H9 (cell line): ENCODE data around the gene IL26. TPM values are rescaled to one million over a fixed set of nuclear protein-coding genes. Genes with fewer than 3 reads are reported as not detected.

Source experiments
- DNase-seq: peaks from one replicate; pipeline ENCODE4 v3.0.0-alpha.2; 2017
- H2AFZ ChIP-seq: one replicate; pipeline ENCODE4 v1.6.1; 2013; ENCODE audit warnings: mild to moderate bottlenecking, low read length, control low read depth, moderate library complexity
- H2AK5ac ChIP-seq: 2 replicates; pipeline ENCODE4 v1.6.1; 2013; ENCODE audit warnings: low read length, control low read depth, mixed read lengths; ENCODE audit not compliant: insufficient read length
- H2BK120ac ChIP-seq: one replicate; pipeline ENCODE4 v1.6.1; 2013; ENCODE audit warnings: low read depth, mild to moderate bottlenecking, low read length, control low read depth, inconsistent platforms; ENCODE audit not compliant: poor library complexity, severe bottlenecking
- H2BK12ac ChIP-seq: 2 replicates; pipeline ENCODE4 v1.6.1; 2013; ENCODE audit warnings: low read length, control low read depth, mixed read lengths, low read depth; ENCODE audit not compliant: insufficient read length
- H2BK15ac ChIP-seq: 2 replicates; pipeline ENCODE4 v1.6.1; 2013; ENCODE audit warnings: low read depth, low read length, control low read depth
- H2BK20ac ChIP-seq: one replicate; pipeline ENCODE4 v1.6.1; 2013; ENCODE audit warnings: low read depth, mild to moderate bottlenecking, low read length, control low read depth, inconsistent platforms; ENCODE audit not compliant: poor library complexity, severe bottlenecking
- H2BK5ac ChIP-seq: 2 replicates; pipeline ENCODE4 v1.6.1; 2013; ENCODE audit warnings: low read length, control low read depth, mixed read lengths; ENCODE audit not compliant: insufficient read length
- H3K14ac ChIP-seq: 2 replicates; pipeline ENCODE4 v1.6.1; 2013; ENCODE audit warnings: low read length, control low read depth; ENCODE audit not compliant: insufficient read depth
- H3K18ac ChIP-seq: 2 replicates; pipeline ENCODE4 v1.6.1; 2013; ENCODE audit warnings: low read depth, mild to moderate bottlenecking, mixed read lengths, low read length, control low read depth; ENCODE audit not compliant: insufficient read length
- H3K23ac ChIP-seq: 2 replicates; pipeline ENCODE4 v1.6.1; 2013; ENCODE audit warnings: low read length, control low read depth, mixed read lengths, low read depth; ENCODE audit not compliant: insufficient read length
- H3K23me2 ChIP-seq: 2 replicates; pipeline ENCODE4 v1.6.1; 2013; ENCODE audit warnings: low read depth, mild to moderate bottlenecking, mixed read lengths, low read length, control low read depth; ENCODE audit not compliant: insufficient read length, poor library complexity, severe bottlenecking
- H3K27ac ChIP-seq: 2 replicates; pipeline ENCODE4 v1.5.1; 2013; ENCODE audit warnings: low read length, control low read depth, mixed read lengths, low read depth; ENCODE audit not compliant: insufficient read length
- H3K27me3 ChIP-seq: 2 replicates; pipeline ENCODE4 v1.6.1; 2013; ENCODE audit warnings: low read length, control low read depth, inconsistent platforms; ENCODE audit not compliant: insufficient read depth
- H3K4ac ChIP-seq: 2 replicates; pipeline ENCODE4 v1.6.1; 2013; ENCODE audit warnings: low read depth, mild to moderate bottlenecking, control low read depth, inconsistent platforms, low read length, moderate library complexity
- H3K4me1 ChIP-seq: 2 replicates; pipeline ENCODE4 v1.6.1; 2013; ENCODE audit warnings: low read length, control low read depth, inconsistent platforms; ENCODE audit not compliant: insufficient read depth
- H3K4me2 ChIP-seq: 2 replicates; pipeline ENCODE4 v1.6.1; 2013; ENCODE audit warnings: low read length, control low read depth, mixed read lengths; ENCODE audit not compliant: insufficient read length, insufficient read depth
- H3K56ac ChIP-seq: 2 replicates; pipeline ENCODE4 v1.6.1; 2013; ENCODE audit warnings: low read depth, mild to moderate bottlenecking, mixed read lengths, low read length, control low read depth; ENCODE audit not compliant: insufficient read length
- H3K79me1 ChIP-seq: 2 replicates; pipeline ENCODE4 v1.6.1; 2013; ENCODE audit warnings: low read depth, mild to moderate bottlenecking, moderate library complexity, low read length, control low read depth, inconsistent platforms; ENCODE audit not compliant: insufficient read depth, poor library complexity, severe bottlenecking
- H3K79me2 ChIP-seq: 2 replicates; pipeline ENCODE4 v1.6.1; 2013; ENCODE audit warnings: low read length, control low read depth, inconsistent platforms; ENCODE audit not compliant: insufficient read depth
- H3K9ac ChIP-seq: 2 replicates; pipeline ENCODE4 v1.6.1; 2013; ENCODE audit warnings: low read length, control low read depth, mixed read lengths; ENCODE audit not compliant: insufficient read length; ENCODE audit errors: extremely low read depth
- H3K9me3 ChIP-seq: one replicate; pipeline ENCODE4 v1.6.1; 2013; ENCODE audit warnings: low read depth, low read length, inconsistent platforms; ENCODE audit not compliant: control insufficient read depth
- H3T11ph ChIP-seq: one replicate; pipeline ENCODE4 v1.6.1; 2013; ENCODE audit warnings: mild to moderate bottlenecking, low read length, control low read depth, inconsistent platforms
- H4K20me1 ChIP-seq: one replicate; pipeline ENCODE4 v1.6.1; 2013; ENCODE audit not compliant: control insufficient read depth, insufficient read length, insufficient read depth
- H4K5ac ChIP-seq: 2 replicates; pipeline ENCODE4 v1.6.1; 2013; ENCODE audit warnings: low read depth, mild to moderate bottlenecking, mixed read lengths, low read length, control low read depth; ENCODE audit not compliant: insufficient read length
- H4K8ac ChIP-seq: replicated peaks from 2 replicates; pipeline ENCODE4 v1.6.1; 2013; ENCODE audit warnings: low read length, control low read depth, mixed read lengths, low read depth; ENCODE audit not compliant: insufficient read length
- H4K91ac ChIP-seq: 2 replicates; pipeline ENCODE4 v1.6.1; 2013; ENCODE audit warnings: low read depth, mild to moderate bottlenecking, moderate library complexity, mixed read lengths, low read length, control low read depth; ENCODE audit not compliant: insufficient read length
- H3K27ac Mint-ChIP-seq, 3 experiments: 2 replicates in 2 of 3; 3 replicates in 1 of 3; pipeline ENCODE4 v1.8.0; 2020 to 2021; ENCODE audit warnings: mixed read lengths in 3 of 3, mild to moderate bottlenecking in 1 of 3, moderate library complexity in 1 of 3
- H3K27me3 Mint-ChIP-seq: 2 replicates; pipeline ENCODE4 v1.8.0; 2021; ENCODE audit warnings: low read depth, mild to moderate bottlenecking, moderate library complexity, mixed read lengths
- H3K36me3 Mint-ChIP-seq, 3 experiments: 2 replicates in 2 of 3; 3 replicates in 1 of 3; pipeline ENCODE4 v1.8.0; 2020 to 2021; ENCODE audit warnings: low read depth in 3 of 3, mixed read lengths in 3 of 3; ENCODE audit not compliant: insufficient read depth in 1 of 3
- H3K4me1 Mint-ChIP-seq, 2 experiments: 2 replicates each; pipeline ENCODE4 v1.8.0; 2020; ENCODE audit warnings: mixed read lengths in 2 of 2
- H3K4me3 Mint-ChIP-seq, 2 experiments: 2 replicates in 1 of 2; 3 replicates in 1 of 2; pipeline ENCODE4 v1.8.0; 2020 to 2021; ENCODE audit warnings: mild to moderate bottlenecking in 2 of 2, mixed read lengths in 2 of 2, moderate library complexity in 1 of 2
- H3K9me3 Mint-ChIP-seq, 2 experiments: 2 replicates in 1 of 2; 3 replicates in 1 of 2; pipeline ENCODE4 v1.8.0; 2020; ENCODE audit warnings: mild to moderate bottlenecking in 2 of 2, mixed read lengths in 2 of 2, moderate library complexity in 1 of 2
- CTCF ChIP-seq: fragments of 200-600 bp; sonication (generic); conservative IDR thresholded peaks from 3 replicates; pipeline ENCODE4 v1.8.0; 2021; ENCODE audit warnings: antibody characterized with exemption, mild to moderate bottlenecking
- WGBS: extraction: QIAGEN DNeasy Blood & Tissue Kit; methylation state at CpG from one replicate; pipeline ENCODE4 v1.1.7; 2013; ENCODE audit warnings: missing lambda C conversion rate, low lambda C conversion rate, mixed read lengths; ENCODE audit not compliant: insufficient read length; ENCODE audit errors: extremely low coverage; 5-methylcytosine and 5-hydroxymethylcytosine counted together
- total RNA-seq: library from RNA; stranded (reverse); gene quantifications from 2 replicates; pipeline ENCODE4 v1.2.1, GENCODE V29; 2021

Gene IL26
- total RNA-seq, 1 experiment from 2014 or later, result not detected

DNA sequence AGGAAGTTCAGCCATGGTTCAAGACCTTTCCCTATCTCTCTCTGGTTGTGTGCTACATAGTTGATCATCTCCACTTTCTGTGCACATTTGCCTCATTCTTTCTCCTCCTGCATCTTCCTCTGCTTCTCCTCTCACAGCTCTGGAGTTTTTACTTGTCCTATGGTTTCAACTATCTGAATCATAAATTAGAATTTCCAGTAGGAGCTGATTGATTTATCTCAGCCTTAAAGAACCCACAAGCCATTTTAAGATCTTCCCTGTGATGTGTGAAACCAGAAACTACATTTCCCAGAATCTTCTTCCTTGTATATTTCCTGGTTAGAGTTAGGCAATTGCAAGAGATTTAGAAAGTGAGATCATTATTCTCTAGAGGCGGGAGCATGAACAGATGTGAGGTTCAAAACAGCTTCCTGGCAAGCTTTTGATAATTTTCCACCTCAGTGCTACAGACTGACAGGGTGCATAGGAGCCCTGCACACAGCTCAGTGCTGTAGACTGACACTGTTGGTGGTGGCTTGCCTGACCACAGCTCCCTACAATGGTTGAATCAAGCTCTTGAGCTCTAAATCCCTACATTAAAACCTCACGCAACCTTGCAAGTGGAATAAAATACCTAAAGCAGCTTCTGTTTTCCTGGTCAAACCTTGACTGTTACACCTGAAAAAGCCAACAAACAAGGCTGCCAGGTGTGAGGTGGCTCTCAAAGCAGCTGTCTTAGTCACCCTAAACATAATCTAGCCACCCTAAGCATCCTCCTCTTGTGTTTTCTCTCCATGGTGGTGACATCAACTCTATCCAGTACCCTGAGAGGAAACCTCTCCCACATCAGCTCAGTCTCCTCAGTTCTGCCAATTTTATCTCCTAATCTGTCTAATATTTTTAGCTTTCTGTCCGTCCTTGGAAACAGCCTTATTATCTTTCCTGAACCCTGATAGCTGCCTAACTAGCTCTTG, 44.5 kb downstream of the IL26 start:
- H3K23ac ChIP-seq, result no peak overlapping the region
- H3K79me1 ChIP-seq, result no peaks in the 10 kb centered on the region
- H3K56ac ChIP-seq, result no peak overlapping the region
- H3K4me2 ChIP-seq, result no peak overlapping the region
- H3K23me2 ChIP-seq, result no peaks in the 10 kb centered on the region
- H2AK5ac ChIP-seq, result no peak overlapping the region
- peaks cover 4% of the 10 kb centered on the region in 2 experiments for H3K4me1 Mint-ChIP-seq
- whole genome bisulfite sequencing, result no CpG with 5 or more reads among the region's 3 CpGs
- H2BK12ac ChIP-seq, result no peak overlapping the region
- H4K91ac ChIP-seq, result no peak overlapping the region
- H4K20me1 ChIP-seq, result no peaks in the 10 kb centered on the region
- H3K4me3 Mint-ChIP-seq, result no peak overlapping the region
- no peak overlapping the region for H3K9ac ChIP-seq
- no peak overlapping the region for H2AFZ ChIP-seq
- TF ChIP-seq CTCF, result no peak
- 0 out of 2 replicates have a peak, but pooled peaks cover 1% of the 10 kb centered on the region for H3K27me3 Mint-ChIP-seq
- no peak overlapping the region for H2BK5ac ChIP-seq
- no peaks in the 10 kb centered on the region for H3K9me3 ChIP-seq
- H3K27me3 ChIP-seq, result no peaks in the 10 kb centered on the region
- H3K27ac Mint-ChIP-seq, result no peak overlapping the region
- H2BK20ac ChIP-seq, result no peak overlapping the region
- no peak overlapping the region for H3K14ac ChIP-seq
- no peak overlapping the region for H3K27ac ChIP-seq
- H4K8ac ChIP-seq, result no peak overlapping the region
- H4K5ac ChIP-seq, result no peak overlapping the region
- no peak overlapping the region for H3T11ph ChIP-seq
- no peaks in the 10 kb centered on the region for H3K36me3 Mint-ChIP-seq
- H2BK15ac ChIP-seq, result no peak overlapping the region
- no peaks in the 10 kb centered on the region for H3K9me3 Mint-ChIP-seq
- no peaks in the 10 kb centered on the region for H3K4me1 ChIP-seq
- H3K4ac ChIP-seq, result no peak overlapping the region
- DNase-seq, result no peak
- no peak overlapping the region for H3K18ac ChIP-seq
- no peaks in the 10 kb centered on the region for H3K79me2 ChIP-seq
- no peak overlapping the region for H2BK120ac ChIP-seq
